K562 (cell line): ENCODE measurements around the gene MED29. TPM values are rescaled to one million over a fixed set of nuclear protein-coding genes. Genes with fewer than 3 reads are reported as not detected.

Experiments
- ATF4 ChIP-seq: fragments of 450-650 bp; formaldehyde crosslinking; IDR thresholded peaks from 2 replicates; pipeline ENCODE4 v1.4.0; 2022; ENCODE audit warnings: mild to moderate bottlenecking, moderate library complexity
- BRCA1 ChIP-seq, 2 experiments: fragments of 450-650 bp in 1 of 2; sonication (generic) in 1 of 2; formaldehyde crosslinking in 1 of 2; IDR thresholded peaks; 2 replicates each; pipeline versions ENCODE4 v1.5.0 to v1.6.1; 2017 to 2020; ENCODE audit warnings: mild to moderate bottlenecking in 1 of 2, missing genetic modification reagents in 1 of 2
- BRF1 ChIP-seq: IDR thresholded peaks from 3 replicates; pipeline ENCODE4 v1.6.1; 2011; ENCODE audit warnings: borderline replicate concordance, mild to moderate bottlenecking; ENCODE audit not compliant: insufficient read length; ENCODE audit errors: extremely low read depth
- DMBX1 ChIP-seq: fragments of 250-450 bp; sonication (Bioruptor Pico); IDR thresholded peaks from 2 replicates; pipeline ENCODE4 v1.8.0; 2022; ENCODE audit warnings: inconsistent platforms, mild to moderate bottlenecking, moderate library complexity, borderline replicate concordance
- ELF1 ChIP-seq: fragments of 200-800 bp; sonication (Bioruptor generic); IDR thresholded peaks from 2 replicates; pipeline ENCODE4 v1.6.1; 2016; ENCODE audit warnings: missing genetic modification characterization, missing compliant biosample characterization
- FIP1L1 ChIP-seq: fragments of 200-400 bp; formaldehyde crosslinking; IDR thresholded peaks from 2 replicates; pipeline ENCODE4 v1.6.1; 2018; ENCODE audit warnings: mild to moderate bottlenecking, low read depth, low read length; ENCODE audit not compliant: poor library complexity, severe bottlenecking
- GABPB1 ChIP-seq: sonication (generic); formaldehyde crosslinking; IDR thresholded peaks from 2 replicates; pipeline ENCODE4 v1.8.0; 2022; ENCODE audit warnings: mild to moderate bottlenecking, missing genetic modification reagents
- JUN ChIP-seq, 2 experiments: sonication (generic) in 1 of 2; formaldehyde crosslinking in 1 of 2; IDR thresholded peaks; 2 replicates each; pipeline versions ENCODE4 v1.6.1 to v1.8.0; 2012 to 2022; ENCODE audit warnings: borderline replicate concordance in 2 of 2, mild to moderate bottlenecking in 2 of 2, improper control_type of control experiment in 1 of 2, low read depth in 1 of 2, low read length in 1 of 2, missing genetic modification reagents in 1 of 2
- NEUROD1 ChIP-seq: fragments of 150-350 bp; IDR thresholded peaks from 2 replicates; pipeline ENCODE4 v1.6.1; 2014; ENCODE audit warnings: borderline replicate concordance, low read length, low read depth; ENCODE audit not compliant: partially characterized antibody
- NR4A1 ChIP-seq, 2 experiments: fragments of 250-450 bp in 1 of 2; fragments of 450-650 bp in 1 of 2; sonication (Bioruptor Pico) in 1 of 2; IDR thresholded peaks; 2 replicates each; pipeline versions ENCODE4 v1.4.0 to v1.6.1; 2016 to 2020; ENCODE audit warnings: mild to moderate bottlenecking in 2 of 2, missing compliant biosample characterization in 1 of 2, missing genetic modification characterization in 1 of 2, moderate library complexity in 1 of 2
- RBM17 ChIP-seq: fragments of 200-400 bp; formaldehyde crosslinking; IDR thresholded peaks from 2 replicates; pipeline ENCODE4 v1.6.1; 2017; ENCODE audit warnings: low read depth, mild to moderate bottlenecking, low read length, borderline replicate concordance
- SIN3A ChIP-seq, 2 experiments: fragments of 150-350 bp in 1 of 2; IDR thresholded peaks; 2 replicates each; pipeline ENCODE4 v1.6.1; 2011 to 2016; ENCODE audit warnings: borderline replicate concordance in 2 of 2, low read depth in 2 of 2, low read length in 2 of 2, mild to moderate bottlenecking in 2 of 2, moderate library complexity in 2 of 2; ENCODE audit not compliant: control insufficient read depth in 1 of 2
- SMARCA4 ChIP-seq: fragments of 450-650 bp; IDR thresholded peaks from 2 replicates; pipeline ENCODE4 v1.6.1; 2016
- SP1 ChIP-seq: sonication (generic); formaldehyde crosslinking; IDR thresholded peaks from 2 replicates; pipeline ENCODE4 v1.8.1; 2022; ENCODE audit warnings: mild to moderate bottlenecking, missing genetic modification reagents
- SRF ChIP-seq, 2 experiments: fragments of 250-450, 450-650 bp in 1 of 2; sonication (Bioruptor Pico) in 1 of 2; sonication (generic) in 1 of 2; formaldehyde crosslinking; IDR thresholded peaks; 2 replicates each; pipeline versions ENCODE4 v1.5.0 to v1.5.1; 2020 to 2022; ENCODE audit warnings: mild to moderate bottlenecking in 1 of 2, missing genetic modification reagents in 1 of 2
- TBP ChIP-seq: optimal IDR thresholded peaks from 2 replicates; pipeline ENCODE3; 2011; ENCODE audit warnings: low read depth, low read length, improper control_type of control experiment
- ZFP30 ChIP-seq: fragments of 250-450 bp; sonication (Bioruptor Pico); IDR thresholded peaks from 2 replicates; pipeline ENCODE4 v1.8.0; 2022; ENCODE audit warnings: moderate library complexity, mild to moderate bottlenecking, inconsistent platforms, borderline replicate concordance
- ZNF124 ChIP-seq: sonication (generic); formaldehyde crosslinking; IDR thresholded peaks from 2 replicates; pipeline ENCODE4 v1.8.1; 2022; ENCODE audit warnings: missing genetic modification reagents
- ZNF224 ChIP-seq: sonication (generic); formaldehyde crosslinking; IDR thresholded peaks from 2 replicates; pipeline ENCODE4 v1.8.0; 2022; ENCODE audit warnings: mild to moderate bottlenecking, missing genetic modification reagents
- ZNF699 ChIP-seq: fragments of 250-450 bp; sonication (Bioruptor Pico); IDR thresholded peaks from 2 replicates; pipeline ENCODE4 v1.8.0; 2021; ENCODE audit warnings: mild to moderate bottlenecking, moderate library complexity; ENCODE audit not compliant: insufficient replicate concordance
- polyA plus RNA-seq, 8 experiments: library from polyadenylated mRNA; depleted of rRNA in 4 of 8; stranded (reverse) in 5 of 8; unstranded in 3 of 8; fragments of >200 nt; fragmentation: Nextera tagmentation in 2 of 8; fragmentation: Illumina TruSeq in 1 of 8; extraction: Ambion mirVana in 2 of 8; extraction: Trizol in 1 of 8; gene quantifications; 2 replicates each; pipeline versions ENCODE4 v1.2.1 to v1.2.3, GENCODE V29; 2011 to 2014; ENCODE audit warnings: inconsistent platforms in 1 of 8, missing spikeins in 1 of 8
- total RNA-seq, 7 experiments: library from RNA; depleted of rRNA in 6 of 7; stranded (reverse); fragments of >200 nt in 6 of 7; fragmentation: Illumina TruSeq in 2 of 7; extraction: Trizol in 2 of 7; gene quantifications; 2 replicates each; pipeline versions ENCODE4 v1.2.1 to v1.2.3, GENCODE V29; 2011 to 2021; ENCODE audit warnings: low replicate concordance in 1 of 7
- TF ChIP-seq, protein P1 (sequence below), 3 experiments: fragments of 200-800 bp in 1 of 3; fragments of 250-450 bp in 1 of 3; fragments of 450-650 bp in 1 of 3; sonication (Bioruptor Pico) in 1 of 3; sonication (Bioruptor generic) in 1 of 3; formaldehyde crosslinking in 1 of 3; IDR thresholded peaks; 2 replicates each; pipeline versions ENCODE4 v1.6.1 to v1.8.0; 2016 to 2022; ENCODE audit warnings: mild to moderate bottlenecking in 2 of 3, missing genetic modification characterization in 2 of 3, missing compliant biosample characterization in 1 of 3, moderate library complexity in 1 of 3

The MED29 gene
- total and polyA plus RNA-seq, 9 of the 15 experiments (the other 6 are each of a cell fraction or from before 2014, with no cell fraction given) = 1.8 to 22.6 (median 12.4) TPM

DNA sequence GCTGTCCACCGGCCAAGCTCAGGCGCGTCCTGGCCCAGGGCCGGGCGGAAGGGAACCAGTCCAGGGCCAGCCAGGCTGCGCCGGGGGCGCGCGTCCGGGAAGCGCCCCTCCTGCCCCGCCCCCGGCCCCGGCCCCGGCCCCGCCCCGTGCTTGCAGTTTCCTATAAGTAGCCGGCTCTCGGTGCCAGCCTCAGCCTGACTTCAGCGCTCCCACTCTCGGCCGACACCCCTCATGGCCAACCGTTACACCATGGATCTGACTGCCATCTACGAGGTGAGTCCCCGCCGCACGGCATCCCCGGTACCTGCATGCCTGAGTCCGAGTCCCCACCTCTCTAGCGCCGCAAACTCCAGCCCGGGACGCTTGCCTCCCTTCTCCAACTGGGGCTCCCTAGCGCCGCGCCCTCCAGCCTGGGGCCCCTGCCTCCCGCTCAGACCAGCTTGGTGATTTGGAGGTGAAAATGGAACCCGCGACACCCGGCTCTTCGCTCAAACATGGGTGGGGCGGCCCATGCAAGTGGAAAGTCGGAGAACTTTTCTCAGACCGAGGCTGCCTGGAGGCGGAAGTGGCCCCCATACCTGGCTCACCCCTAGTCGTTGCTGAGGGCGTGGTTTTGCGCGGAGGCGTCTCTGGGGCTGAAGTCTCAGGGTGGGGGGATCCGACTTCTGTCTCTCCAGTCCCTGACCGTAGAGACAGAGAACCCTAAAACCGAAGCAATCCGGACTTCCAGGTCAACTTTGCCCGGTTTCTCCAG is 15.7 kb downstream of the MED29 start, which contains the start of gene ZFP36 (continued):
- TF ChIP-seq BRCA1 (IDR thresholded peaks at IDR 0.05) (no peak), BRCA1 (CRISPR knock-in tag; IDR thresholded peaks at IDR 0.05) (no peak), TBP (peak; percentile 96), ZNF699 (CRISPR knock-in tag) (no peak), ZFP30 (CRISPR knock-in tag) (no peak), SIN3A (IDR thresholded peaks at IDR 0.05; ENCODE audit: borderline replicate concordance in 2 of 2, control insufficient read depth in 1 of 2, low read depth in 2 of 2, low read length in 2 of 2) (peak; percentile 76 to 87; a peak in 2 of 4 replicates), JUN (IDR thresholded peaks at IDR 0.05; ENCODE audit: borderline replicate concordance, low read depth, low read length) (no peak), JUN (CRISPR knock-in tag; IDR thresholded peaks at IDR 0.05; ENCODE audit: borderline replicate concordance) (peak; percentile 33; the same call in 1 of the 2 replicates), NR4A1 (CRISPR knock-in tag; IDR thresholded peaks at IDR 0.05) (no peak), NR4A1 (tag; IDR thresholded peaks at IDR 0.05) (no peak), SRF (CRISPR knock-in tag; IDR thresholded peaks at IDR 0.05) (peak in 1 of 2 experiments; percentile 83; a peak in 2 of 4 replicates), FIP1L1 (peak; percentile 96), RBM17 (no peak), ELF1 (tag) (peak; percentile 74; the same call in 1 of the 2 replicates), BRF1 (no peak), NEUROD1 (peak; percentile 8), DMBX1 (CRISPR knock-in tag) (no peak), GABPB1 (peak; percentile 61; the same call in 1 of the 2 replicates), ZNF124 (CRISPR knock-in tag) (no peak), SMARCA4 (0 out of 2 replicates have a peak, but pooled peaks have one; percentile 38), ZNF224 (CRISPR knock-in tag) (no peak), ATF4 (CRISPR knock-in tag) (no peak), SP1 (CRISPR knock-in tag) (peak; percentile 63)
- TF ChIP-seq, protein P1, sequence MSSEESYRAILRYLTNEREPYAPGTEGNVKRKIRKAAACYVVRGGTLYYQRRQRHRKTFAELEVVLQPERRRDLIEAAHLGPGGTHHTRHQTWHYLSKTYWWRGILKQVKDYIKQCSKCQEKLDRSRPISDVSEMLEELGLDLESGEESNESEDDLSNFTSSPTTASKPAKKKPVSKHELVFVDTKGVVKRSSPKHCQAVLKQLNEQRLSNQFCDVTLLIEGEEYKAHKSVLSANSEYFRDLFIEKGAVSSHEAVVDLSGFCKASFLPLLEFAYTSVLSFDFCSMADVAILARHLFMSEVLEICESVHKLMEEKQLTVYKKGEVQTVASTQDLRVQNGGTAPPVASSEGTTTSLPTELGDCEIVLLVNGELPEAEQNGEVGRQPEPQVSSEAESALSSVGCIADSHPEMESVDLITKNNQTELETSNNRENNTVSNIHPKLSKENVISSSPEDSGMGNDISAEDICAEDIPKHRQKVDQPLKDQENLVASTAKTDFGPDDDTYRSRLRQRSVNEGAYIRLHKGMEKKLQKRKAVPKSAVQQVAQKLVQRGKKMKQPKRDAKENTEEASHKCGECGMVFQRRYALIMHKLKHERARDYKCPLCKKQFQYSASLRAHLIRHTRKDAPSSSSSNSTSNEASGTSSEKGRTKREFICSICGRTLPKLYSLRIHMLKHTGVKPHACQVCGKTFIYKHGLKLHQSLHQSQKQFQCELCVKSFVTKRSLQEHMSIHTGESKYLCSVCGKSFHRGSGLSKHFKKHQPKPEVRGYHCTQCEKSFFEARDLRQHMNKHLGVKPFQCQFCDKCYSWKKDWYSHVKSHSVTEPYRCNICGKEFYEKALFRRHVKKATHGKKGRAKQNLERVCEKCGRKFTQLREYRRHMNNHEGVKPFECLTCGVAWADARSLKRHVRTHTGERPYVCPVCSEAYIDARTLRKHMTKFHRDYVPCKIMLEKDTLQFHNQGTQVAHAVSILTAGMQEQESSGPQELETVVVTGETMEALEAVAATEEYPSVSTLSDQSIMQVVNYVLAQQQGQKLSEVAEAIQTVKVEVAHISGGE (CRISPR knock-in tag; IDR thresholded peaks at IDR 0.05) = peak in 1 of 3 experiments; percentile 76; a peak in 2 of 6 replicates
